ENCODE results near the gene TRIAP1.

TRIAP1 gene

GRCh38 chr12:120425797-120426196 lies 20.4 kb downstream of the TRIAP1 start:
- DNase-seq, result no peak

GRCh38 chr12:120422892-120423456 lies 23.2 kb downstream of the TRIAP1 start:
- no peak for DNase-seq

- DNase-seq, result no peak
Measured at GRCh38 chr12:120421701-120422100, 24.5 kb downstream of the TRIAP1 start.

- DNase-seq, result no peak
Measured at GRCh38 chr12:120417917-120418580, 28.1 kb downstream of the TRIAP1 start.

GRCh38 chr12:120416490-120417216 lies 29.5 kb downstream of the TRIAP1 start:
- no peak for DNase-seq

- peak; percentile 54 for DNase-seq
Measured at GRCh38 chr12:120413901-120414695, 32.1 kb downstream of the TRIAP1 start.

GRCh38 chr12:120412421-120412820 lies 33.8 kb downstream of the TRIAP1 start:
- DNase-seq, result no peak

- DNase-seq, result no peak
Measured at GRCh38 chr12:120408771-120409170, 37.4 kb downstream of the TRIAP1 start.

GRCh38 chr12:120406553-120406952 lies 39.6 kb downstream of the TRIAP1 start:
- no peak for DNase-seq

- DNase-seq, result no peak
Measured at GRCh38 chr12:120406069-120406468, 40.1 kb downstream of the TRIAP1 start.

- no peak for DNase-seq
Measured at GRCh38 chr12:120404271-120404670, 41.9 kb downstream of the TRIAP1 start.

GRCh38 chr12:120403869-120404268 lies 42.3 kb downstream of the TRIAP1 start:
- no peak for DNase-seq

GRCh38 chr12:120402217-120402616 lies 44.0 kb downstream of the TRIAP1 start:
- DNase-seq, result no peak

GRCh38 chr12:120399531-120399930 lies 46.7 kb downstream of the TRIAP1 start:
- no peak for DNase-seq

- DNase-seq, result peak; percentile 7
Measured at GRCh38 chr12:120397824-120398540, 48.2 kb downstream of the TRIAP1 start.

- DNase-seq, result peak; percentile 31
Measured at GRCh38 chr12:120394483-120395367, 51.5 kb downstream of the TRIAP1 start.
